ENCODE data around the gene ALKBH3. TPM values are rescaled to one million over a fixed set of nuclear protein-coding genes. Genes with fewer than 3 reads are reported as not detected.

The ALKBH3 gene
- total and polyA plus RNA-seq, 12 donors: 19.7 to 45.3 (median 31.5) TPM

DNA sequence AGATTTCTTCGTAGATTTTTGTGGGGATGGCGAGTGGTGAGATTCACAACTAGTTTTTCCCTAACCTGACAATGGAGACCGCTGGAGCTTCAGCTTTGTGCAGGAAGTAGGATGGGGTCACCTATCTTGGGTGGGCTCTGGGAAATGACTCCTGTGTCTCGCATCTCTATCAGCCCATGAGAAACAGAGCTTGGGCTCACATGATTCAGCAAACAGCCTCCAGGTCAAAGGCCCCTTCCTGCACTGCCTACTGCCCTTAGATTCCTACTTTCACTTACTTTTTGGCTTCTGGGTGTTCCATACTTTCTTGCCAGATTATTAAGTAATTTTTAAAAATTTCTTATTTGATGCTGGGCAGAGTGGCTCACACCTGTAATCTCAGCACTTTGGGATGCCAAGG lies 88.1 kb downstream of the ALKBH3 start:
- intact Hi-C loops (cut with DNase I): no loop called here
- TF ChIP-seq CTCF (IDR thresholded peaks at IDR 0.05): no peak
- TF ChIP-seq POLR2A (IDR thresholded peaks at IDR 0.05): no peak
- H3K4me1 ChIP-seq (replicated peaks in 1 of 2): peaks cover 0 to 13% of the 10 kb centered on the region in 2 donors
- H3K4me3 ChIP-seq: no peak overlapping the region
- H3K27me3 ChIP-seq: no peaks in the 10 kb centered on the region
- 73 to 85% (median 81%) methylated on average over 3 to 4 of the region's 4 CpGs for WGBS, 4 donors
- H3K27ac ChIP-seq: peak overlapping the region in 1 of 5 donors; percentile 33
- H3K36me3 ChIP-seq (replicated peaks in 1 of 2): no peaks in the 10 kb centered on the region
- H3K9me3 ChIP-seq (replicated peaks in 1 of 3): peaks cover 0 to 4% (median 0%) of the 10 kb centered on the region in 3 donors
- DNase-seq: peak in 1 of 7 donors; percentile 43

DNA sequence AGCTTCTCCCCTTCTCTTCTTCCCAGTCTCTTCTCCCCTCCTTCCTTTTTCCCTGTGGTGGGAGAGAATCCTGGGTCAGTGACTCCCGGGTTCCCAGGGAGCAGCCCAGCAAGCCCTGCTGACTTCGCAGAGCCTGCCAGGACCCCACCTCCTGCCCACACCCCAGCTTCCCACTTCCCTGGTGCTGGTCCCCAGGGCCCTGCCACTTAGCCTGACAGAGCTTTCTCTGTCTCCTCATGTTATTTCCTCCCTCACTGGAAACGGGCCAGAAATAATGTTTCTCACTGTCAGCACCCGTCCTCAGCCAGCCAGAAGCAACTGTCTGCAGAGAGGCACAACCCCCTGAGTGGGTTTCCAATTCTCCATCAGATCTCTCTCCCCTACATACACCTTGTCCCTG lies 88.9 kb downstream of the ALKBH3 start:
- DNase-seq: peak in 2 of 7 donors; percentile 23 to 58
- 21 to 32% (median 28%) methylated on average over 4 of the region's 4 CpGs for WGBS, 4 donors
- no peaks in the 10 kb centered on the region for H3K27me3 ChIP-seq
- no peaks in the 10 kb centered on the region for H3K36me3 ChIP-seq (replicated peaks in 1 of 2)
- intact Hi-C loops (cut with DNase I): no loop called here
- TF ChIP-seq POLR2A (IDR thresholded peaks at IDR 0.05) (no peak), CTCF (IDR thresholded peaks at IDR 0.05) (no peak)
- H3K4me3 ChIP-seq: no peak overlapping the region
- peaks cover 0 to 4% (median 0%) of the 10 kb centered on the region in 3 donors for H3K9me3 ChIP-seq (replicated peaks in 1 of 3)
- H3K4me1 ChIP-seq (replicated peaks in 1 of 2): peaks cover 0 to 13% of the 10 kb centered on the region in 2 donors
- peak overlapping the region in 1 of 5 donors; percentile 19 for H3K27ac ChIP-seq

Other genes starting within 250 kb of the ALKBH3 start
- 100 to 1,000 TPM in 4 of 9 donors, 10 to 100 TPM in 5; 48.3 to 162 (median 95.6) TPM for gene HSD17B12, start 200.1 kb upstream of the ALKBH3 start, total RNA-seq
- 100 to 1,000 TPM in 1 of 3 donors, 10 to 100 TPM in 2; 37.1 to 342 (median 44.5) TPM for gene HSD17B12, start 200.1 kb upstream of the ALKBH3 start, polyA plus RNA-seq
- gene C11orf96, start 61.8 kb downstream of the ALKBH3 start, total RNA-seq: 100 to 1,000 TPM in 8 of 9 donors, 10 to 100 TPM in 1; 29.2 to 549 (median 269) TPM
- 100 to 1,000 TPM in 1 of 3 donors, 10 to 100 TPM in 2; 10.0 to 298 (median 57.6) TPM for gene C11orf96, start 61.8 kb downstream of the ALKBH3 start, polyA plus RNA-seq
- gene ACCSL, start 167.2 kb downstream of the ALKBH3 start, total RNA-seq: under 1 TPM in 1 of 9 donors, not detected in 8; 0.06 TPM
- gene ACCSL, start 167.2 kb downstream of the ALKBH3 start, polyA plus RNA-seq: not detected
- 10 to 100 TPM; 12.3 to 64.5 (median 37.3) TPM for gene ACCS, start 185.4 kb downstream of the ALKBH3 start, total RNA-seq
- gene ACCS, start 185.4 kb downstream of the ALKBH3 start, polyA plus RNA-seq: 100 to 1,000 TPM in 2 of 3 donors, 1 to 10 TPM in 1; 9.8 to 195 (median 108) TPM
- 10 to 100 TPM; 41.3 to 89.3 (median 46.4) TPM for gene EXT2, start 214.8 kb downstream of the ALKBH3 start, total RNA-seq
- gene EXT2, start 214.8 kb downstream of the ALKBH3 start, polyA plus RNA-seq: 10 to 100 TPM; 28.7 to 49.6 (median 32.3) TPM